HEK293 (cell line): ENCODE measurements around the gene RNF144A.

Experiments
- CTCF ChIA-PET: fragments of 350-600 bp; formaldehyde crosslinking; extraction: SDS; loops from one replicate; lab custom pipeline; 2021; ENCODE audit warnings: antibody characterized with exemption; lab: Yijun Ruan, JAX
- POLR2A ChIA-PET: fragments of 300-600 bp; formaldehyde crosslinking; extraction: SDS; loops from one replicate; lab custom pipeline; 2020; ENCODE audit warnings: antibody characterized with exemption, inconsistent platforms; lab: Yijun Ruan, JAX
- H3K27ac ChIP-seq: fragments of 200-500 bp; sonication (Bioruptor generic); 2 replicates; pipeline ENCODE4 v1.5.1; 2014; ENCODE audit warnings: low read depth, low read length, control low read depth, inconsistent platforms; ENCODE audit errors: extremely low read depth
- H3K36me3 ChIP-seq, 2 experiments: fragments of 200-500 bp in 1 of 2; sonication (Bioruptor generic) in 1 of 2; 1 replicate in 1 of 2; 2 replicates in 1 of 2; pipeline ENCODE4 v1.5.1; 2014 to 2017; ENCODE audit warnings: inconsistent platforms in 2 of 2, low read length in 2 of 2; ENCODE audit not compliant: control insufficient read depth in 2 of 2, insufficient read depth in 1 of 2
- H3K4me1 ChIP-seq: fragments of 200-500 bp; sonication (Bioruptor generic); 2 replicates; pipeline ENCODE4 v1.5.1; 2014; ENCODE audit warnings: mild to moderate bottlenecking, low read length, inconsistent platforms; ENCODE audit not compliant: control insufficient read depth, insufficient read depth
- H3K4me3 ChIP-seq: 2 replicates; pipeline ENCODE4 v1.5.1; 2011; ENCODE audit warnings: low read depth, mild to moderate bottlenecking, control low read depth, low read length, moderate library complexity
- H3K9me3 ChIP-seq: fragments of 200-500 bp; sonication (Bioruptor generic); 2 replicates; pipeline ENCODE4 v1.5.1; 2014; ENCODE audit warnings: low read depth, low read length, inconsistent platforms; ENCODE audit not compliant: control insufficient read depth, insufficient read depth
- BCL11B ChIP-seq: fragments of 450-650 bp; formaldehyde crosslinking; IDR thresholded peaks from 2 replicates; pipeline ENCODE4 v1.5.1; 2016; ENCODE audit warnings: low read depth, missing biosample characterization, missing genetic modification characterization
- GFI1B ChIP-seq: fragments of 450-650 bp; formaldehyde crosslinking; IDR thresholded peaks from 2 replicates; pipeline ENCODE4 v1.5.1; 2016; ENCODE audit warnings: missing biosample characterization, missing genetic modification characterization
- GLI2 ChIP-seq: fragments of 450-650 bp; formaldehyde crosslinking; IDR thresholded peaks from 2 replicates; pipeline ENCODE4; 2017; ENCODE audit warnings: missing biosample characterization, missing genetic modification characterization, low read depth, borderline replicate concordance
- KLF8 ChIP-seq: fragments of 450-650 bp; formaldehyde crosslinking; IDR thresholded peaks from 2 replicates; pipeline ENCODE4 v1.5.1; 2016; ENCODE audit warnings: missing biosample characterization, missing genetic modification characterization
- OVOL3 ChIP-seq: fragments of 450-650 bp; formaldehyde crosslinking; IDR thresholded peaks from 2 replicates; pipeline ENCODE4 v1.5.1; 2016; ENCODE audit warnings: missing biosample characterization, missing genetic modification characterization
- YY1 ChIP-seq: fragments of 450-650 bp; formaldehyde crosslinking; IDR thresholded peaks from 2 replicates; pipeline ENCODE4 v1.5.1; 2018; ENCODE audit warnings: missing biosample characterization, missing genetic modification characterization
- YY2 ChIP-seq: fragments of 450-650 bp; formaldehyde crosslinking; IDR thresholded peaks from 2 replicates; pipeline ENCODE4 v1.5.1; 2016; ENCODE audit warnings: missing biosample characterization, missing genetic modification characterization
- ZBTB7A ChIP-seq: fragments of 450-650 bp; formaldehyde crosslinking; IDR thresholded peaks from 2 replicates; pipeline ENCODE4 v1.5.1; 2016; ENCODE audit warnings: low read depth, missing biosample characterization, missing genetic modification characterization
- ZNF112 ChIP-seq: fragments of 450-650 bp; formaldehyde crosslinking; IDR thresholded peaks from 2 replicates; pipeline ENCODE4 v1.5.0; 2017; ENCODE audit warnings: missing biosample characterization, missing genetic modification characterization
- ZNF23 ChIP-seq: fragments of 450-650 bp; formaldehyde crosslinking; IDR thresholded peaks from 2 replicates; pipeline ENCODE4 v1.5.1; 2016; ENCODE audit warnings: missing biosample characterization, missing genetic modification characterization, borderline replicate concordance
- ZNF416 ChIP-seq: fragments of 450-650 bp; formaldehyde crosslinking; IDR thresholded peaks from 2 replicates; pipeline ENCODE4 v1.5.1; 2016; ENCODE audit warnings: missing biosample characterization, missing genetic modification characterization
- ZNF530 ChIP-seq: fragments of 450-650 bp; formaldehyde crosslinking; IDR thresholded peaks from 2 replicates; pipeline ENCODE4 v1.5.1; 2016; ENCODE audit warnings: low read depth, missing biosample characterization, missing genetic modification characterization
- ZNF544 ChIP-seq: fragments of 450-650 bp; formaldehyde crosslinking; IDR thresholded peaks from 2 replicates; pipeline ENCODE4 v1.5.0; 2017; ENCODE audit warnings: missing biosample characterization, missing genetic modification characterization
- ZNF560 ChIP-seq: fragments of 450-650 bp; formaldehyde crosslinking; IDR thresholded peaks from 2 replicates; pipeline ENCODE4 v1.5.1; 2017; ENCODE audit warnings: missing biosample characterization, missing genetic modification characterization, borderline replicate concordance
- ZNF596 ChIP-seq: fragments of 450-650 bp; IDR thresholded peaks from 2 replicates; pipeline ENCODE4 v1.5.0; 2018; ENCODE audit warnings: missing biosample characterization, mild to moderate bottlenecking, missing genetic modification characterization, moderate library complexity
- ZNF600 ChIP-seq: fragments of 450-650 bp; formaldehyde crosslinking; IDR thresholded peaks from 2 replicates; pipeline ENCODE4 v1.5.1; 2016; ENCODE audit warnings: missing biosample characterization, missing genetic modification characterization
- ZNF777 ChIP-seq: fragments of 450-650 bp; formaldehyde crosslinking; IDR thresholded peaks from 2 replicates; pipeline ENCODE4 v1.5.1; 2017; ENCODE audit warnings: missing biosample characterization, missing genetic modification characterization, borderline replicate concordance
- ZNF837 ChIP-seq: fragments of 450-650 bp; formaldehyde crosslinking; IDR thresholded peaks from 2 replicates; pipeline ENCODE4 v1.5.1; 2016; ENCODE audit warnings: missing biosample characterization, missing genetic modification characterization
- ZSCAN16 ChIP-seq: fragments of 450-650 bp; formaldehyde crosslinking; IDR thresholded peaks from 2 replicates; pipeline ENCODE4 v1.5.1; 2016; ENCODE audit warnings: missing biosample characterization, missing genetic modification characterization
- TF ChIP-seq, protein P1 (sequence below): fragments of 450-650 bp; formaldehyde crosslinking; IDR thresholded peaks from 2 replicates; pipeline ENCODE4 v1.5.1; 2016; ENCODE audit warnings: missing biosample characterization, missing genetic modification characterization, borderline replicate concordance
- TF ChIP-seq, protein P2 (sequence below): fragments of 450-650 bp; formaldehyde crosslinking; IDR thresholded peaks from 2 replicates; pipeline ENCODE4 v1.5.1; 2017; ENCODE audit warnings: missing biosample characterization, missing genetic modification characterization

Gene RNF144A

DNA sequence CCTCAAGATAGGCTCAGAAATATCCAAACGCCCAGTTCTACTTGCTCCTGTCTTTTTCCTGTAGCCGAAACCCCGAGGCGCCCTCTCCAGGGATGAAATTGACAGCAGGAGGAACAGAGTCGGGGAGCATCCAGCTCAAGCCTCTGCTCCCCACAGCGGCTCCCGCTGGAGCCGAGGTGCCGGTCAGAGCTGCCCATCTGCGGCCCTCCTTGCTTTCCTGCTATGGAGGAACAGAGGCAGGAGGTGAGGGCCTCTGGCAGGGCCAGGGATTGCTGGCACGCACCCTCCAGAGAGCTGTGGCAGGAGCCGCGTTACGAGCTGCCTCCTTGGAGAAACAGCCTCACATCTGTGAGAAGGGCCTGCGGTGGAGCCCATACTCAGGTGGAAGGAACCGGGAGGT is 172.1 kb downstream of the RNF144A start:
- Histone ChIP-seq H3K27ac (no peak overlapping the region), H3K9me3 (no peaks in the 10 kb centered on the region), H3K36me3 (no peaks in the 10 kb centered on the region), H3K4me3 (no peak overlapping the region), H3K4me1 (no peaks in the 10 kb centered on the region)
- TF ChIP-seq, protein P1, sequence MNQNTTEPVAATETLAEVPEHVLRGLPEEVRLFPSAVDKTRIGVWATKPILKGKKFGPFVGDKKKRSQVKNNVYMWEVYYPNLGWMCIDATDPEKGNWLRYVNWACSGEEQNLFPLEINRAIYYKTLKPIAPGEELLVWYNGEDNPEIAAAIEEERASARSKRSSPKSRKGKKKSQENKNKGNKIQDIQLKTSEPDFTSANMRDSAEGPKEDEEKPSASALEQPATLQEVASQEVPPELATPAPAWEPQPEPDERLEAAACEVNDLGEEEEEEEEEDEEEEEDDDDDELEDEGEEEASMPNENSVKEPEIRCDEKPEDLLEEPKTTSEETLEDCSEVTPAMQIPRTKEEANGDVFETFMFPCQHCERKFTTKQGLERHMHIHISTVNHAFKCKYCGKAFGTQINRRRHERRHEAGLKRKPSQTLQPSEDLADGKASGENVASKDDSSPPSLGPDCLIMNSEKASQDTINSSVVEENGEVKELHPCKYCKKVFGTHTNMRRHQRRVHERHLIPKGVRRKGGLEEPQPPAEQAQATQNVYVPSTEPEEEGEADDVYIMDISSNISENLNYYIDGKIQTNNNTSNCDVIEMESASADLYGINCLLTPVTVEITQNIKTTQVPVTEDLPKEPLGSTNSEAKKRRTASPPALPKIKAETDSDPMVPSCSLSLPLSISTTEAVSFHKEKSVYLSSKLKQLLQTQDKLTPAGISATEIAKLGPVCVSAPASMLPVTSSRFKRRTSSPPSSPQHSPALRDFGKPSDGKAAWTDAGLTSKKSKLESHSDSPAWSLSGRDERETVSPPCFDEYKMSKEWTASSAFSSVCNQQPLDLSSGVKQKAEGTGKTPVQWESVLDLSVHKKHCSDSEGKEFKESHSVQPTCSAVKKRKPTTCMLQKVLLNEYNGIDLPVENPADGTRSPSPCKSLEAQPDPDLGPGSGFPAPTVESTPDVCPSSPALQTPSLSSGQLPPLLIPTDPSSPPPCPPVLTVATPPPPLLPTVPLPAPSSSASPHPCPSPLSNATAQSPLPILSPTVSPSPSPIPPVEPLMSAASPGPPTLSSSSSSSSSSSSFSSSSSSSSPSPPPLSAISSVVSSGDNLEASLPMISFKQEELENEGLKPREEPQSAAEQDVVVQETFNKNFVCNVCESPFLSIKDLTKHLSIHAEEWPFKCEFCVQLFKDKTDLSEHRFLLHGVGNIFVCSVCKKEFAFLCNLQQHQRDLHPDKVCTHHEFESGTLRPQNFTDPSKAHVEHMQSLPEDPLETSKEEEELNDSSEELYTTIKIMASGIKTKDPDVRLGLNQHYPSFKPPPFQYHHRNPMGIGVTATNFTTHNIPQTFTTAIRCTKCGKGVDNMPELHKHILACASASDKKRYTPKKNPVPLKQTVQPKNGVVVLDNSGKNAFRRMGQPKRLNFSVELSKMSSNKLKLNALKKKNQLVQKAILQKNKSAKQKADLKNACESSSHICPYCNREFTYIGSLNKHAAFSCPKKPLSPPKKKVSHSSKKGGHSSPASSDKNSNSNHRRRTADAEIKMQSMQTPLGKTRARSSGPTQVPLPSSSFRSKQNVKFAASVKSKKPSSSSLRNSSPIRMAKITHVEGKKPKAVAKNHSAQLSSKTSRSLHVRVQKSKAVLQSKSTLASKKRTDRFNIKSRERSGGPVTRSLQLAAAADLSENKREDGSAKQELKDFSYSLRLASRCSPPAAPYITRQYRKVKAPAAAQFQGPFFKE (tag by site-specific recombination), result no peak
- TF ChIP-seq YY1 (tag by site-specific recombination), result no peak
- TF ChIP-seq KLF8 (tag by site-specific recombination), result no peak
- TF ChIP-seq GFI1B, result no peak
- TF ChIP-seq ZNF23, result no peak
- no peak for TF ChIP-seq ZNF112
- TF ChIP-seq ZSCAN16 (tag by site-specific recombination), result no peak
- TF ChIP-seq ZNF837 (tag by site-specific recombination), result no peak
- no peak for TF ChIP-seq YY2 (tag by site-specific recombination)
- no peak for TF ChIP-seq ZNF416 (tag by site-specific recombination)
- no peak for TF ChIP-seq ZNF530 (tag by site-specific recombination)
- TF ChIP-seq ZBTB7A (tag by site-specific recombination), result no peak
- no peak for TF ChIP-seq ZNF544 (tag by site-specific recombination)
- TF ChIP-seq, protein P2, sequence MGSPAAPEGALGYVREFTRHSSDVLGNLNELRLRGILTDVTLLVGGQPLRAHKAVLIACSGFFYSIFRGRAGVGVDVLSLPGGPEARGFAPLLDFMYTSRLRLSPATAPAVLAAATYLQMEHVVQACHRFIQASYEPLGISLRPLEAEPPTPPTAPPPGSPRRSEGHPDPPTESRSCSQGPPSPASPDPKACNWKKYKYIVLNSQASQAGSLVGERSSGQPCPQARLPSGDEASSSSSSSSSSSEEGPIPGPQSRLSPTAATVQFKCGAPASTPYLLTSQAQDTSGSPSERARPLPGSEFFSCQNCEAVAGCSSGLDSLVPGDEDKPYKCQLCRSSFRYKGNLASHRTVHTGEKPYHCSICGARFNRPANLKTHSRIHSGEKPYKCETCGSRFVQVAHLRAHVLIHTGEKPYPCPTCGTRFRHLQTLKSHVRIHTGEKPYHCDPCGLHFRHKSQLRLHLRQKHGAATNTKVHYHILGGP, result no peak
- TF ChIP-seq ZNF777 (tag by site-specific recombination), result no peak
- no peak for TF ChIP-seq BCL11B
- no peak for TF ChIP-seq OVOL3
- TF ChIP-seq ZNF596 (tag by site-specific recombination), result no peak
- ChIA-PET CTCF (interaction anchor here (0.7 kb wide), 1 partner anchor 597 kb away, joined by 3 read pairs; no protein-coding TSS in a partner anchor), POLR2A (interaction anchor here (0.5 kb wide), 1 partner anchor 29 kb away, joined by 5 read pairs; no protein-coding TSS in a partner anchor)

DNA sequence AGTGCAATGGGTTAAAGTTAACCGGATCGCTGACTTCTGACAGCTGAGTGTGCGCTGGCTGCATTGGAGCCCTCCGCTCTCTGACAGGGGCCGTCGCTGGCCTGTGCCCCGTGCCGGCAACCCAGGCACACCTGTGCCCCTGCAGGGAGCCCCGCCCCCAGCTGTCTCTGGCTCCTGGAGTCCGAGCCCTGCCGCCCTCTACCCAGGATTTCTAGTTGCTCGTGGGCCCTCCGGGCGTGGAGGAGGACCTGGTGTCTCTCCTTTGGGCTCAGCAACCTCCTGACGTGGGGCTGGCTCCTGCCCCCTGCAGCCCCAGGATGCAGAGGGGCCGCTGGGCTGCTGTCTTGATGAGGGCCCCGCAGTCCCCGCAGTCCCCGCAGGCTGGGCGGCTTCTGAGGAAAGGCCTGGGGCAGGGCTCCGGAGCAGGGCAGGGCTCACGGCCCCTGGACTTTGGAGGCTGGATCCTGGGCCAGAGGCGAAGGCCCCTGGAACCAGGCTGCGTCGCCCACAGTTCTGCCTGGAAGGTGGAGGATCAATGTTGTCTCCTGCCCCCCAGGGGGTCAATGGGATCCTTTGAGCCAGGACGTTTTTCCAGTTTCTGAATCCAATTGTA is 172.8 kb downstream of the RNF144A start:
- ChIA-PET CTCF (no interaction called here), POLR2A (interaction anchor here (0.5 kb wide), 1 partner anchor 30 kb away, joined by 5 read pairs; no protein-coding TSS in a partner anchor)
- no peak for TF ChIP-seq ZNF600 (tag by site-specific recombination)
- no peak for TF ChIP-seq ZNF560 (tag by site-specific recombination)
- TF ChIP-seq GLI2 (tag by site-specific recombination), result no peak
- Histone ChIP-seq H3K36me3 (no peaks in the 10 kb centered on the region), H3K27ac (no peak overlapping the region), H3K9me3 (no peaks in the 10 kb centered on the region), H3K4me1 (no peaks in the 10 kb centered on the region), H3K4me3 (no peak overlapping the region)
